ENCODE data around the gene COX6B1.

- TF ChIP-seq CTCF (IDR thresholded peaks at IDR 0.05; ENCODE audit: borderline replicate concordance, extremely low read depth, low read length, poor library complexity, severe bottlenecking), result no peak
- no peak for TF ChIP-seq EZH2 (IDR thresholded peaks at IDR 0.05; ENCODE audit: borderline replicate concordance, low read depth, low read length, severe bottlenecking)
Measured at GRCh38 chr19:35642312-35642711, 5.8 kb upstream of the COX6B1 start.

Measured in DND-41 (cell line).